HG02943 (cell line): Measurements from ENCODE around the gene ENAH.
A peak's percentile ranks its signal among the peaks of the same experiment; 100 is the strongest.
"Not testable (repeated sequence)": the region's sequence is repeated elsewhere in the genome, so short reads cannot be mapped to it uniquely, and the experiment has no call there.

ENCODE experiments used
- ATAC-seq: cut with Tn5 transposase; IDR thresholded peaks from one replicate; pipeline ENCODE4 v1.9.1; 2021; ENCODE audit warnings: mild to moderate bottlenecking, low read depth, moderate library complexity; ENCODE audit not compliant: unreplicated experiment

ENAH gene

GRCh38 chr1:225477296-225477911 is 175.5 kb downstream of the ENAH start:
- ATAC-seq = no peak

- no peak for ATAC-seq
These were observed 176.4 kb downstream of the ENAH start for GRCh38 chr1:225476538-225476988.

GRCh38 chr1:225476100-225476511 is 176.8 kb downstream of the ENAH start:
- no peak for ATAC-seq

- no peak for ATAC-seq
These were observed 177.7 kb downstream of the ENAH start for GRCh38 chr1:225474986-225475820.

- no peak for ATAC-seq
These were observed 178.4 kb downstream of the ENAH start for GRCh38 chr1:225474439-225474985.

GRCh38 chr1:225473676-225474438 is 179.1 kb downstream of the ENAH start:
- ATAC-seq = not testable (repeated sequence)

- not testable (repeated sequence) for ATAC-seq
These were observed 179.7 kb downstream of the ENAH start for GRCh38 chr1:225473266-225473665.

GRCh38 chr1:225471453-225472301 is 181.2 kb downstream of the ENAH start:
- no peak for ATAC-seq

- no peak for ATAC-seq
These were observed 181.8 kb downstream of the ENAH start for GRCh38 chr1:225471109-225471452.

GRCh38 chr1:225470211-225471108 is 182.5 kb downstream of the ENAH start:
- ATAC-seq = no peak

- no peak for ATAC-seq
These were observed 183.9 kb downstream of the ENAH start for GRCh38 chr1:225469051-225469450.

GRCh38 chr1:225468270-225469020 is 184.5 kb downstream of the ENAH start:
- no peak for ATAC-seq

- peak; percentile 96 for ATAC-seq
These were observed 185.5 kb downstream of the ENAH start for GRCh38 chr1:225467193-225468020.

GRCh38 chr1:225466848-225467192 is 186.1 kb downstream of the ENAH start:
- ATAC-seq = no peak

- no peak for ATAC-seq
These were observed 187.0 kb downstream of the ENAH start for GRCh38 chr1:225465793-225466517.

- ATAC-seq = no peak
These were observed 187.8 kb downstream of the ENAH start for GRCh38 chr1:225464851-225465792.
